ENCODE results near the gene LIM2. TPM values are rescaled to one million over a fixed set of nuclear protein-coding genes. Genes with fewer than 3 reads are reported as not detected.

The LIM2 gene
- total RNA-seq, 1 donor from 2014 or later = not detected

- intact Hi-C loops (cut with DNase I) = no loop called here
- H3K4me1 ChIP-seq = peaks cover 11% of the 10 kb centered on the region
- no peaks in the 10 kb centered on the region for H3K27me3 ChIP-seq
- H3K9me3 ChIP-seq = no peaks in the 10 kb centered on the region
- no peak for TF ChIP-seq CTCF (IDR thresholded peaks at IDR 0.05)
- peaks cover 5% of the 10 kb centered on the region for H3K36me3 ChIP-seq
- no peak overlapping the region for H3K27ac ChIP-seq
- H3K4me3 ChIP-seq = no peak overlapping the region
- DNase-seq (no peak), ATAC-seq (no peak)
Measured at GRCh38 chr19:51341066-51341465, 46.7 kb downstream of the LIM2 start.

- Histone ChIP-seq H3K9me3 (no peaks in the 10 kb centered on the region), H3K27ac (no peak overlapping the region), H3K4me1 (peaks cover 11% of the 10 kb centered on the region), H3K27me3 (no peaks in the 10 kb centered on the region), H3K4me3 (peak overlapping the region; percentile 71), H3K36me3 (peaks cover 2% of the 10 kb centered on the region)
- ATAC-seq (peak; percentile 97), DNase-seq (peak; percentile 100)
- TF ChIP-seq CTCF (IDR thresholded peaks at IDR 0.05) = peak; percentile 18
- intact Hi-C loops (cut with DNase I) = no loop called here
Measured at GRCh38 chr19:51339687-51340656, 47.8 kb downstream of the LIM2 start.

GRCh38 chr19:51339313-51339686 lies 48.5 kb downstream of the LIM2 start:
- ATAC-seq = no peak
- Histone ChIP-seq H3K4me3 (peak overlapping the region; percentile 71), H3K36me3 (no peaks in the 10 kb centered on the region), H3K9me3 (no peaks in the 10 kb centered on the region), H3K27me3 (no peaks in the 10 kb centered on the region), H3K27ac (peak overlapping the region; percentile 45), H3K4me1 (peaks cover 11% of the 10 kb centered on the region)
- DNase-seq = no peak
- intact Hi-C loops (cut with DNase I) = no loop called here
- no peak for TF ChIP-seq CTCF (IDR thresholded peaks at IDR 0.05)

GRCh38 chr19:51338563-51339312 lies 49.0 kb downstream of the LIM2 start:
- DNase-seq (peak; percentile 93), ATAC-seq (peak; percentile 78)
- Histone ChIP-seq H3K27ac (peak overlapping the region; percentile 45), H3K9me3 (no peaks in the 10 kb centered on the region), H3K27me3 (no peaks in the 10 kb centered on the region), H3K4me3 (peak overlapping the region; percentile 71), H3K4me1 (peaks cover 11% of the 10 kb centered on the region), H3K36me3 (no peaks in the 10 kb centered on the region)
- TF ChIP-seq CTCF (IDR thresholded peaks at IDR 0.05) = peak; percentile 85
- intact Hi-C loops (cut with DNase I) = no loop called here

GRCh38 chr19:51337861-51338562 lies 49.8 kb downstream of the LIM2 start:
- Histone ChIP-seq H3K4me1 (peaks cover 11% of the 10 kb centered on the region), H3K36me3 (no peaks in the 10 kb centered on the region), H3K4me3 (no peak overlapping the region), H3K9me3 (no peaks in the 10 kb centered on the region), H3K27ac (no peak overlapping the region), H3K27me3 (no peaks in the 10 kb centered on the region)
- intact Hi-C loops (cut with DNase I) = no loop called here
- ATAC-seq = no peak
- TF ChIP-seq CTCF (IDR thresholded peaks at IDR 0.05) = no peak
- DNase-seq = no peak
